HL-60 (cell line): ENCODE data around the gene PLIN3.

Experiments
- CTCF ChIP-seq: IDR thresholded peaks from one replicate; pipeline ENCODE4 v1.5.1; 2011; ENCODE audit warnings: low read length, control low read depth, inconsistent platforms; ENCODE audit not compliant: insufficient read depth
- GABPA ChIP-seq: IDR thresholded peaks from 2 replicates; pipeline ENCODE4 v1.6.1; 2012; ENCODE audit warnings: low read depth
- POLR2AphosphoS5 ChIP-seq: IDR thresholded peaks from 2 replicates; pipeline ENCODE4 v1.6.1; 2012; ENCODE audit warnings: low read depth
- REST ChIP-seq: IDR thresholded peaks from 2 replicates; pipeline ENCODE4 v1.6.1; 2012; ENCODE audit warnings: low read depth; ENCODE audit not compliant: insufficient replicate concordance
- SPI1 ChIP-seq: IDR thresholded peaks from 2 replicates; pipeline ENCODE4 v1.6.1; 2012; ENCODE audit warnings: low read depth, mild to moderate bottlenecking, borderline replicate concordance

GRCh38 chr19:4879041-4879440 lies 11.6 kb upstream of the PLIN3 start:
- TF ChIP-seq GABPA, result no peak
- no peak for TF ChIP-seq CTCF
- TF ChIP-seq POLR2AphosphoS5, result no peak
- TF ChIP-seq SPI1, result no peak
- no peak for TF ChIP-seq REST
